Measurements from ENCODE around the gene CDH23. TPM values are rescaled to one million over a fixed set of nuclear protein-coding genes. Genes with fewer than 3 reads are reported as not detected.

The CDH23 gene
- total RNA-seq, 1 experiment from 2014 or later, result not detected

GRCh38 chr10:71394926-71395562 is 1.7 kb upstream of the CDH23 start:
- Histone ChIP-seq H4K20me1 (ENCODE audit: low read length) (no peaks in the 10 kb centered on the region), H3K9ac (ENCODE audit: low read length) (no peak overlapping the region), H3K79me2 (ENCODE audit: low read length) (no peaks in the 10 kb centered on the region), H3F3A (ENCODE audit: low read length, unreplicated experiment) (no peaks in the 10 kb centered on the region), H3K4me2 (ENCODE audit: low read length) (no peak overlapping the region), H3K9me3 (ENCODE audit: low read length) (no peaks in the 10 kb centered on the region), H3K27me3 (ENCODE audit: low read length) (peaks cover 22% of the 10 kb centered on the region), H3K36me3 (ENCODE audit: low read depth, low read length) (no peaks in the 10 kb centered on the region), H2AFZ (ENCODE audit: low read length) (no peak overlapping the region), H3K27ac (ENCODE audit: low read length) (no peak overlapping the region), H3K4me3 (ENCODE audit: low read length) (no peak overlapping the region), H3K9me2 (replicated peaks; ENCODE audit: low read length) (no peaks in the 10 kb centered on the region), H3K4me1 (ENCODE audit: insufficient read depth, low read length) (no peaks in the 10 kb centered on the region)
- ATAC-seq (no peak), DNase-seq (no peak)
- no peak for TF ChIP-seq EZH2phosphoT487 (IDR thresholded peaks at IDR 0.05; ENCODE audit: borderline replicate concordance, low read length)
- TF ChIP-seq EZH2 (IDR thresholded peaks at IDR 0.05; ENCODE audit: low read length, unreplicated experiment), result no peak
- no peak for TF ChIP-seq CTCF (conservative IDR thresholded peaks at IDR 0.05; ENCODE audit: low read depth, low read length)
- ChIA-PET POLR2A (ENCODE audit: unreplicated experiment) (no interaction called here), CTCF (no interaction called here)
- BruUV-seq (replicated peaks), result no TSS peak
- intact Hi-C loops (cut with micrococcal nuclease), result no loop called here

GRCh38 chr10:71395621-71396020 is 1.1 kb upstream of the CDH23 start:
- Histone ChIP-seq H3K79me2 (ENCODE audit: low read length) (no peaks in the 10 kb centered on the region), H3K4me3 (ENCODE audit: low read length) (no peak overlapping the region), H4K20me1 (ENCODE audit: low read length) (no peaks in the 10 kb centered on the region), H3F3A (ENCODE audit: low read length, unreplicated experiment) (no peaks in the 10 kb centered on the region), H2AFZ (ENCODE audit: low read length) (no peak overlapping the region), H3K4me2 (ENCODE audit: low read length) (no peak overlapping the region), H3K27me3 (ENCODE audit: low read length) (peaks cover 22% of the 10 kb centered on the region), H3K9me3 (ENCODE audit: low read length) (no peaks in the 10 kb centered on the region), H3K36me3 (ENCODE audit: low read depth, low read length) (no peaks in the 10 kb centered on the region), H3K9ac (ENCODE audit: low read length) (no peak overlapping the region), H3K4me1 (ENCODE audit: insufficient read depth, low read length) (no peaks in the 10 kb centered on the region), H3K9me2 (replicated peaks; ENCODE audit: low read length) (no peaks in the 10 kb centered on the region), H3K27ac (ENCODE audit: low read length) (no peak overlapping the region)
- POLR2A ChIA-PET (ENCODE audit: unreplicated experiment), result no interaction called here
- TF ChIP-seq EZH2phosphoT487 (IDR thresholded peaks at IDR 0.05; ENCODE audit: borderline replicate concordance, low read length) (no peak), CTCF (conservative IDR thresholded peaks at IDR 0.05; ENCODE audit: low read depth, low read length) (no peak), EZH2 (IDR thresholded peaks at IDR 0.05; ENCODE audit: low read length, unreplicated experiment) (no peak)
- CTCF ChIA-PET, result no interaction called here
- intact Hi-C loops (cut with micrococcal nuclease), result no loop called here
- BruUV-seq (replicated peaks), result no TSS peak
- DNase-seq, result no peak
- ATAC-seq, result no peak

- intact Hi-C loops (cut with micrococcal nuclease), result no loop called here
- Histone ChIP-seq H3K9me3 (ENCODE audit: low read length) (no peaks in the 10 kb centered on the region), H3K4me1 (ENCODE audit: insufficient read depth, low read length) (no peaks in the 10 kb centered on the region), H3F3A (ENCODE audit: low read length, unreplicated experiment) (no peaks in the 10 kb centered on the region), H4K20me1 (ENCODE audit: low read length) (no peaks in the 10 kb centered on the region), H2AFZ (ENCODE audit: low read length) (no peak overlapping the region), H3K79me2 (ENCODE audit: low read length) (no peaks in the 10 kb centered on the region), H3K36me3 (ENCODE audit: low read depth, low read length) (no peaks in the 10 kb centered on the region), H3K27me3 (ENCODE audit: low read length) (peaks cover 22% of the 10 kb centered on the region), H3K9me2 (replicated peaks; ENCODE audit: low read length) (no peaks in the 10 kb centered on the region), H3K4me2 (ENCODE audit: low read length) (no peak overlapping the region), H3K27ac (ENCODE audit: low read length) (no peak overlapping the region), H3K9ac (ENCODE audit: low read length) (no peak overlapping the region), H3K4me3 (ENCODE audit: low read length) (no peak overlapping the region)
- no peak for TF ChIP-seq EZH2 (IDR thresholded peaks at IDR 0.05; ENCODE audit: low read length, unreplicated experiment)
- TF ChIP-seq CTCF (conservative IDR thresholded peaks at IDR 0.05; ENCODE audit: low read depth, low read length), result no peak
- TF ChIP-seq EZH2phosphoT487 (IDR thresholded peaks at IDR 0.05; ENCODE audit: borderline replicate concordance, low read length), result no peak
- ChIA-PET CTCF (no interaction called here), POLR2A (ENCODE audit: unreplicated experiment) (no interaction called here)
- no TSS peak for BruUV-seq (replicated peaks)
- no peak for ATAC-seq
- no peak for DNase-seq
Measured at GRCh38 chr10:71396084-71396710, 523 bp upstream of the CDH23 start.
